HG03469 (cell line): ENCODE measurements around the gene DUSP14.

Source experiments
- ATAC-seq: cut with Tn5 transposase; IDR thresholded peaks from one replicate; pipeline ENCODE4 v1.9.1; 2021; ENCODE audit warnings: mild to moderate bottlenecking, moderate library complexity, moderate number of reproducible peaks; ENCODE audit not compliant: unreplicated experiment

The DUSP14 gene

DNA sequence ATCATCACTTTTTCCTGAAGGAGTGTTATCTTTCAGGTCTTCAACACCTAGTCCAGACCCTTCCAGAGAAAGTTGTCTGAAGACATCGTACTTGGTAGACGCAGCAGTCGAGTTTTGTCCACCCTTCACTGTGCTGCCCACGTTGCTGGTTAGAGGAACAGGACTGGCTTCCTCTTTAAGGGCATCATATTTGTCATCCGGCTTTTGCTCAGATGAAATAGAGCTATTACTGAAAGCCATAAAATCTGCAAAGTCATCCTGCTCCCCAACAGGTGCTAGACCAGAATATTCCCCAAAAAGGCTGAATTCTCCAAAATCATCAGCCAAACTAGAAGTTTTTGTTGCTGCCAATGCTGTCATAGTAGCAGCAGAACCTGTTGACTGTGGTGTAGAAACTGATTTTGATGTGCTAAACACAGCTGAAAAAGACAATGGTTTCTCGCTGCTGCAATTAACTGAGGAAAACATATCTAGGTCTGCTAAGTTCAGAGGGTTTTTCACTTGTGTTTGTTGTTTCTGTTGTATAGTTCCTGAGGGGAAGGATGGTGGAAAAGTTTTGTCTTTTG is 63.8 kb downstream of the DUSP14 start:
- ATAC-seq = no peak

- no peak for ATAC-seq
Observed at GRCh38 chr17:37555386-37555785, 65.7 kb downstream of the DUSP14 start.

DNA sequence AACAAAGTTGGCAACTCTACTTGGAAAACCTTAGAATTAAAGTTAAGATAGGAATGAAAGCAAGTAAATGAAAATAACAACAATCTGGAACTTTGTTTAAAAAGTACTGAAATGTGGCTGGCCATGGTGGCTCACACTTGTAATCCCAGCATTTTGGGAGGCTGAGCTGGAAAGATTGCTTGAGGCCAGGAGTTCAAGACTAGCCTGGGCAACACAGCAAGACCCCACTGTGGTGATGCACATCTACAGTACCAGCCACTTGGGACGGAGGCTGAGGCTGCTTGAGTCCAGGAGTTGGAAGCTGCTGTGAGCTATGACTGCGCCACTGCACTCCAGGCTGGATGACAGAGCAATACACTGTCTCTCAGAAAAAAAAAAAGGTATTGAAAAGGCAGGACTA is 67.8 kb downstream of the DUSP14 start:
- no peak for ATAC-seq

DNA sequence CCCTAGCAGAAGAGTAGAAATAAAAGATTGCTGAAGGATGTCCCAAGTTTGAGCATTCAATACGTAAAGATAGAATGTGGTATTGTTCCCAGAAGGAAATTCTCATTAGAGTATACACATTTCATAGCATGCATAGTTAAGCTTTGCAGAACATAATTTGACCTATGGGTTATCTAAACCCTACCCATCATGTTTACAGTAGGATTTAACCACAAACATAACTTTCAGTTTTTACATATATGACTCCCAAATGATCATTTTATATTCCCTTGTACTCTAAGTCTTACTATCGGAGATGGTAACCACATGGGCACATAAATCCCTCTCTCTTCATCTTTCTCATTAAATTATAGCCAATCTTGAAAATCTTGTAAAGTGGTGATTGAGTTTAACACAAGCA is 68.6 kb downstream of the DUSP14 start:
- ATAC-seq = no peak

GRCh38 chr17:37562016-37562745 is 72.5 kb downstream of the DUSP14 start:
- no peak for ATAC-seq
